ENCODE data around the gene GNG5. TPM values are rescaled to one million over a fixed set of nuclear protein-coding genes. Genes with fewer than 3 reads are reported as not detected.
"Not testable (repeated sequence)": the region's sequence is repeated elsewhere in the genome, so short reads cannot be mapped to it uniquely, and the experiment has no call there.

GNG5 gene
- total RNA-seq, 2 donors from 2014 or later: 143 to 198 TPM

DNA sequence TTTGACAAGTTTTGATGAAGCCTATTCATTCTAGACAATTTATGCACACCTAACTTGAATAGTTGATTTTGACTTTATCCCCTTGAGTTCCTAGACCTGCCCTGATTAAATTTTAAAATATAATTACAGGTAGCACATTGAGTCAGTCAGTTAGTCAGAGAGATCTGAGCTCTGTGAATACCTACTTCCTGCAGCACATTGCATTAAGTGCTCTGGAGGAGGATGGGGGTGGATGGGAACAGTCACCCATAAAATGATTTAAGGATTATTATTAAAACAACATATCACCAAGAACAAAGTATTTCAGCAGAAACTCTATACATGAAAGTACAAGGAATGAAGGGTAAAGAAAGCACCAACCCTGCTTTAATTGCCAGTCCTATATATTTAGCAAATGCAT lies 39.1 kb downstream of the GNG5 start:
- H3K9me3 ChIP-seq: no peaks in the 10 kb centered on the region
- no peak for DNase-seq (ENCODE audit: low spot score)
- no peaks in the 10 kb centered on the region for H3K4me1 ChIP-seq
- H3K27ac ChIP-seq: no peak overlapping the region
- no peak overlapping the region for H3K4me3 ChIP-seq
- no peaks in the 10 kb centered on the region for H3K27me3 ChIP-seq
- TF ChIP-seq, protein P1, sequence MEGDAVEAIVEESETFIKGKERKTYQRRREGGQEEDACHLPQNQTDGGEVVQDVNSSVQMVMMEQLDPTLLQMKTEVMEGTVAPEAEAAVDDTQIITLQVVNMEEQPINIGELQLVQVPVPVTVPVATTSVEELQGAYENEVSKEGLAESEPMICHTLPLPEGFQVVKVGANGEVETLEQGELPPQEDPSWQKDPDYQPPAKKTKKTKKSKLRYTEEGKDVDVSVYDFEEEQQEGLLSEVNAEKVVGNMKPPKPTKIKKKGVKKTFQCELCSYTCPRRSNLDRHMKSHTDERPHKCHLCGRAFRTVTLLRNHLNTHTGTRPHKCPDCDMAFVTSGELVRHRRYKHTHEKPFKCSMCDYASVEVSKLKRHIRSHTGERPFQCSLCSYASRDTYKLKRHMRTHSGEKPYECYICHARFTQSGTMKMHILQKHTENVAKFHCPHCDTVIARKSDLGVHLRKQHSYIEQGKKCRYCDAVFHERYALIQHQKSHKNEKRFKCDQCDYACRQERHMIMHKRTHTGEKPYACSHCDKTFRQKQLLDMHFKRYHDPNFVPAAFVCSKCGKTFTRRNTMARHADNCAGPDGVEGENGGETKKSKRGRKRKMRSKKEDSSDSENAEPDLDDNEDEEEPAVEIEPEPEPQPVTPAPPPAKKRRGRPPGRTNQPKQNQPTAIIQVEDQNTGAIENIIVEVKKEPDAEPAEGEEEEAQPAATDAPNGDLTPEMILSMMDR (IDR thresholded peaks at IDR 0.05): no peak
- no peaks in the 10 kb centered on the region for H3K36me3 ChIP-seq

DNA sequence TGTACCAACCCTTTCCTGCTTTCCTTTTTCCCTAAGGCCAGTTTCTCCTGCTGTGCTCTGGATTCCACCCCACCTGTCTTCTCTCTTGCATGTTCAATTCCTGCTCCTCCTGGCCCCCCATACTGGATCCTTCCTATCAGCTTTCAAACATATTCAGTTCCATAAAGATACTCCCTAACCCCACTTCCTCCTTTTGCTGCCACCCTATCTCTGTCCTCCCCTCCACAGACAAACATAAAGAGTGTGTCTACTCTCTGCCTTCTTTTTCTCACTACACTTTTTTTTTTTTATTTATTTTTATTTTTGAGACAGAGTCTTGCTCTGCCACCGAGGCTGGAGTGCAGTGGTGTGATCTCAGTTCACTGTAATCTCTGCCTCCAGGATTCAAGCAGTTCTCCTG lies 44.3 kb downstream of the GNG5 start:
- no peak overlapping the region for H3K4me3 ChIP-seq
- no peak for DNase-seq (ENCODE audit: low spot score)
- H3K4me1 ChIP-seq: no peaks in the 10 kb centered on the region
- TF ChIP-seq, protein P1 (IDR thresholded peaks at IDR 0.05): no peak
- H3K9me3 ChIP-seq: no peaks in the 10 kb centered on the region
- H3K27ac ChIP-seq: no peak overlapping the region
- H3K36me3 ChIP-seq: no peaks in the 10 kb centered on the region
- no peaks in the 10 kb centered on the region for H3K27me3 ChIP-seq

DNA sequence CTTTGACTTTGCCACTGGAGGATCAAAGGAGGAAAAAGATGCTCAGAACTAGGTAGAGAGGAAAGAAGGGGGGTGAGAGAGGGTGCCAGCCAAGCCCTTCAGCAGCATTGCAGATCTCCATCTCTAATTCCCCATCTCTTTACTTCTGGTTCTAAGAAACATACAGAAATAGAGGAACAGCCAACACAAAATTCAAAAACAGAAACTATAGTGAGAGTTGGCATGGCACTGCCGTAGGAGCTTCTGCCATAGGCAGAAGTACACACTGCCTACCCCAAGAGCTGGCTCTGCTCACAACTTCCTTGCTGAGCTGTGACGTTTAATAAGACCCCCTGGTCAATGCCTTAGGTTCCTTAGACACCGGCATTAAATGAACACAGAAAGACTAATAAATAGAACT lies 53.9 kb downstream of the GNG5 start:
- H3K4me3 ChIP-seq: no peak overlapping the region
- no peaks in the 10 kb centered on the region for H3K27me3 ChIP-seq
- H3K27ac ChIP-seq: no peak overlapping the region
- TF ChIP-seq, protein P1 (IDR thresholded peaks at IDR 0.05): no peak
- H3K36me3 ChIP-seq: no peaks in the 10 kb centered on the region
- no peaks in the 10 kb centered on the region for H3K9me3 ChIP-seq
- no peak for DNase-seq (ENCODE audit: low spot score)
- H3K4me1 ChIP-seq: no peaks in the 10 kb centered on the region

DNA sequence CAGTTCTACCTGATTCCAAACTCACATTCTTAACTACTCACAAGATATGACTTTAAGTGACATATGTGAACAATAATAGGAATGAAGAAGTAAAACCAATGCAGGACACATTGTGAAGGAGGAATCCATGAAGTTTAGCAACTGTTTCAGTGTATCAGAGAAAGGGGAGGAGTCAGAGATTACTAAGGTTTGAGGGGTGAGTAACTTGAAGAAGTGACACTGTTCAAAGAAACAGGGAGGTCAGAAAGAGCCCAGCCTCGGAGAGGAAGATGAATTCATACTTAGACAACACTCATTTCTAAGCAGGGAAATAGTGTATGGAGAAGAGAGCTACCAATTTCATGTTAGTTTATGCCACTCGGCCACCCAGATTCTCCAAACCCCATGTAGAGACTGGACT lies 55.5 kb downstream of the GNG5 start:
- Histone ChIP-seq H3K4me3 (no peak overlapping the region), H3K9me3 (no peaks in the 10 kb centered on the region)

DNA sequence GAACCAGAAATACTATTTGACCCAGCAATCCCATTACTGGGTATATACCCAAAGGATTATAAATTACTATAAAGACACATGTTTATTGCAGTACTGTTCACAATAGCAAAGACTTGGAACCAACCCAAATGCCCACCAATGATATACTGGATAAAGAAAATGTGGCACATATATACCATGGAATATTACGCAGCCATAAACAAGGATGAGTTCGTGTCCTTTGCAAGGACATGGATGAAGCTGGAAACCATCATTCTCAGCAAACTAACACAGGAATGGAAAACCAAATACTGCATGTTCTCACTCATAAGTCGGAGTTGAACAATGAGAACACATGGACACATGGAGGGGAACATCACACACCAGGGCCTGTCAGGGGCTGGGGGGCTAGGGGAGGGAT lies 57.7 kb downstream of the GNG5 start:
- not testable (repeated sequence) for H3K27me3 ChIP-seq; DNase-seq (ENCODE audit: low spot score); H3K27ac ChIP-seq; H3K4me3 ChIP-seq; H3K36me3 ChIP-seq; H3K4me1 ChIP-seq; H3K9me3 ChIP-seq

More for the DNA sequence above, 55.5 kb downstream of the GNG5 start:
- no peaks in the 10 kb centered on the region for H3K4me1 ChIP-seq
- no peak for DNase-seq (ENCODE audit: low spot score)
- H3K27ac ChIP-seq: no peak overlapping the region
- no peaks in the 10 kb centered on the region for H3K36me3 ChIP-seq
- no peaks in the 10 kb centered on the region for H3K27me3 ChIP-seq
- TF ChIP-seq, protein P1 (IDR thresholded peaks at IDR 0.05): no peak

Other genes with a start within 250 kb of the GNG5 start
- 1 to 10 TPM in 1 of 2 donors, under 1 TPM in 1; 0.59 to 1.1 TPM for gene SAMD13, start 204.9 kb downstream of the GNG5 start, total RNA-seq
- gene DNASE2B, start 108.1 kb downstream of the GNG5 start, total RNA-seq: not detected
- 10 to 100 TPM; 39.0 to 41.5 TPM for gene RPF1, start 27.3 kb downstream of the GNG5 start, total RNA-seq
- 1 to 10 TPM in 1 of 2 donors, under 1 TPM in 1; 0.67 to 1.5 TPM for gene SPATA1, start 195 bp downstream of the GNG5 start, total RNA-seq
- 1 to 10 TPM; 7.5 to 9.2 TPM for gene CTBS, start 67.9 kb upstream of the GNG5 start, total RNA-seq
- 10 to 100 TPM; 11.3 to 14.2 TPM for gene SSX2IP, start 183.9 kb upstream of the GNG5 start, total RNA-seq

Data from right atrium auricular region (tissue), 2 donors.